Endodermal cell (in vitro differentiated cells): ENCODE data around the gene YWHAE. TPM values are rescaled to one million over a fixed set of nuclear protein-coding genes. Genes with fewer than 3 reads are reported as not detected.

Experiments used
- DNase-seq: peaks from one replicate; pipeline ENCODE4 v3.0.0-alpha.2; 2017
- H3K27ac ChIP-seq: 2 replicates; pipeline ENCODE4 v1.5.1; 2013; ENCODE audit warnings: mild to moderate bottlenecking, low read depth, low read length, moderate library complexity
- H3K27me3 ChIP-seq: 2 replicates; pipeline ENCODE4 v1.6.1; 2013; ENCODE audit warnings: mild to moderate bottlenecking, low read length, moderate library complexity; ENCODE audit not compliant: insufficient read depth, control insufficient read depth, poor library complexity, severe bottlenecking
- H3K36me3 ChIP-seq: 2 replicates; pipeline ENCODE4 v1.7.0; 2013; ENCODE audit warnings: mild to moderate bottlenecking, low read length, moderate library complexity; ENCODE audit not compliant: control insufficient read depth, insufficient read depth
- H3K4me1 ChIP-seq: one replicate; pipeline ENCODE4 v1.7.0; 2013; ENCODE audit warnings: low read length; ENCODE audit not compliant: control insufficient read depth, insufficient read depth
- H3K4me3 ChIP-seq: 2 replicates; pipeline ENCODE4 v1.5.1; 2013; ENCODE audit warnings: mild to moderate bottlenecking, low read length, moderate library complexity
- H3K9ac ChIP-seq: 2 replicates; pipeline ENCODE4 v1.6.1; 2013; ENCODE audit warnings: mild to moderate bottlenecking, low read length, moderate library complexity; ENCODE audit not compliant: poor library complexity, severe bottlenecking; ENCODE audit errors: extremely low read depth
- H3K9me3 ChIP-seq: 2 replicates; pipeline ENCODE4 v1.6.1; 2013; ENCODE audit warnings: mild to moderate bottlenecking, low read length, moderate library complexity; ENCODE audit not compliant: control insufficient read depth
- H3K27ac Mint-ChIP-seq: 2 replicates; pipeline ENCODE4 v1.8.0; 2020; ENCODE audit warnings: mixed read lengths
- H3K27me3 Mint-ChIP-seq: 2 replicates; pipeline ENCODE4 v1.8.0; 2021; ENCODE audit warnings: mild to moderate bottlenecking, mixed read lengths; ENCODE audit not compliant: insufficient read depth
- H3K36me3 Mint-ChIP-seq: 2 replicates; pipeline ENCODE4 v1.8.0; 2020; ENCODE audit warnings: low read depth, mixed read lengths
- H3K4me1 Mint-ChIP-seq: 2 replicates; pipeline ENCODE4 v1.8.0; 2020; ENCODE audit warnings: mixed read lengths
- H3K4me3 Mint-ChIP-seq: 2 replicates; pipeline ENCODE4 v1.8.0; 2020; ENCODE audit warnings: mild to moderate bottlenecking, moderate library complexity, mixed read lengths
- H3K9me3 Mint-ChIP-seq: 2 replicates; pipeline ENCODE4 v1.8.0; 2020; ENCODE audit warnings: mild to moderate bottlenecking, mixed read lengths
- CTCF ChIP-seq: fragments of 200-600 bp; sonication (generic); conservative IDR thresholded peaks from 2 replicates; pipeline ENCODE4 v1.5.0; 2021; ENCODE audit warnings: antibody characterized with exemption, mild to moderate bottlenecking
- WGBS, 2 experiments: methylation state at CpG; one replicate each; pipeline versions ENCODE4 v1.1.5 to v1.1.7; 2013; ENCODE audit warnings: missing lambda C conversion rate in 2 of 2, mixed read lengths in 1 of 2; ENCODE audit not compliant: insufficient coverage in 1 of 2, insufficient read length in 1 of 2; 5-methylcytosine and 5-hydroxymethylcytosine counted together
- total RNA-seq, 2 donors: library from RNA; stranded (reverse); fragmentation: NEBNext Ultra II Directional in 1 of 2; extraction: Animal tissue kit (Norgen Biotek cat#: 25700) in 1 of 2; gene quantifications; 2 replicates in 1 of 2; 3 replicates in 1 of 2; pipeline ENCODE4 v1.2.1, GENCODE V29; 2021

The YWHAE gene
- total RNA-seq, 2 donors from 2014 or later, result 1,225 to 1,349 TPM

- TF ChIP-seq CTCF, result no peak
- no peak overlapping the region for H3K27ac Mint-ChIP-seq
- peaks cover 7% of the 10 kb centered on the region for H3K36me3 Mint-ChIP-seq
- Histone ChIP-seq H3K4me1 (no peaks in the 10 kb centered on the region), H3K36me3 (no peaks in the 10 kb centered on the region), H3K4me3 (no peak overlapping the region), H3K27ac (no peak overlapping the region), H3K9me3 (peaks cover 3% of the 10 kb centered on the region), H3K27me3 (no peaks in the 10 kb centered on the region), H3K9ac (no peak overlapping the region)
- WGBS, 2 experiments, result 92 to 93% methylated on average over 20 to 27 of the region's 27 CpGs
- H3K27me3 Mint-ChIP-seq, result no peaks in the 10 kb centered on the region
- DNase-seq, result no peak
- peaks cover 5% of the 10 kb centered on the region for H3K4me1 Mint-ChIP-seq
- no peak overlapping the region for H3K4me3 Mint-ChIP-seq
- H3K9me3 Mint-ChIP-seq, result peaks cover 9% of the 10 kb centered on the region
These were observed 12.4 kb upstream of the YWHAE start for GRCh38 chr17:1412185-1413110.

- Histone ChIP-seq H3K27me3 (no peaks in the 10 kb centered on the region), H3K9me3 (no peaks in the 10 kb centered on the region), H3K27ac (no peak overlapping the region), H3K9ac (no peak overlapping the region), H3K36me3 (peaks cover 2% of the 10 kb centered on the region), H3K4me1 (no peaks in the 10 kb centered on the region), H3K4me3 (no peak overlapping the region)
- no peak for DNase-seq
- Mint-ChIP-seq H3K27me3 (peaks cover 2% of the 10 kb centered on the region), H3K36me3 (peaks cover 13% of the 10 kb centered on the region), H3K4me1 (peaks cover 10% of the 10 kb centered on the region), H3K27ac (peak overlapping the region; percentile 12), H3K9me3 (peaks cover 7% of the 10 kb centered on the region), H3K4me3 (no peak overlapping the region)
- WGBS, 2 experiments, result 88 to 100% methylated on average over 2 to 3 of the region's 4 CpGs
- no peak for TF ChIP-seq CTCF
These were observed 2.2 kb upstream of the YWHAE start for GRCh38 chr17:1402262-1402586.

GRCh38 chr17:1398931-1399678 is 917 bp downstream of the YWHAE start:
- H3K36me3 Mint-ChIP-seq, result peaks cover 27% of the 10 kb centered on the region
- no peaks in the 10 kb centered on the region for H3K27me3 Mint-ChIP-seq
- peak overlapping the region; percentile 100 for H3K4me3 Mint-ChIP-seq
- H3K27ac Mint-ChIP-seq, result peak overlapping the region; percentile 100
- WGBS, 2 experiments, result 0% methylated on average over 18 to 40 of the region's 41 CpGs
- peak overlapping the region; percentile 100 for H3K27ac ChIP-seq
- no peak for TF ChIP-seq CTCF
- no peak for DNase-seq
- H3K4me1 ChIP-seq, result no peaks in the 10 kb centered on the region
- H3K9me3 ChIP-seq, result no peaks in the 10 kb centered on the region
- H3K27me3 ChIP-seq, result no peaks in the 10 kb centered on the region
- peaks cover 20% of the 10 kb centered on the region for H3K4me1 Mint-ChIP-seq
- peaks cover 4% of the 10 kb centered on the region for H3K9me3 Mint-ChIP-seq
- peak overlapping the region; percentile 95 for H3K4me3 ChIP-seq
- H3K9ac ChIP-seq, result peak overlapping the region; percentile 98
- H3K36me3 ChIP-seq, result peaks cover 22% of the 10 kb centered on the region
